GM21447 (cell line): ENCODE measurements around the gene MIA.
"Not testable (repeated sequence)": the region's sequence is repeated elsewhere in the genome, so short reads cannot be mapped to it uniquely, and the experiment has no call there.

Source experiments
- ATAC-seq: cut with Tn5 transposase; IDR thresholded peaks from one replicate; pipeline ENCODE4 v1.9.1; 2021; ENCODE audit not compliant: unreplicated experiment

MIA gene

GRCh38 chr19:40818480-40819399, 43.4 kb downstream of the MIA start:
- peak; percentile 80 for ATAC-seq

GRCh38 chr19:40819479-40820234, 44.3 kb downstream of the MIA start:
- not testable (repeated sequence) for ATAC-seq

- ATAC-seq: no peak
Measured at GRCh38 chr19:40822161-40822560, 46.8 kb downstream of the MIA start.

GRCh38 chr19:40822704-40823553, 47.6 kb downstream of the MIA start:
- ATAC-seq: not testable (repeated sequence)

GRCh38 chr19:40824916-40825315, 49.6 kb downstream of the MIA start:
- ATAC-seq: not testable (repeated sequence)

- ATAC-seq: not testable (repeated sequence)
Measured at GRCh38 chr19:40825460-40826095, 50.3 kb downstream of the MIA start.

GRCh38 chr19:40826312-40826698, 51.0 kb downstream of the MIA start:
- ATAC-seq: not testable (repeated sequence)

- not testable (repeated sequence) for ATAC-seq
Measured at GRCh38 chr19:40826699-40827385, 51.5 kb downstream of the MIA start.
